Esophagus squamous epithelium (tissue), 5 donors: ENCODE results near the gene PHF12. TPM values are rescaled to one million over a fixed set of nuclear protein-coding genes. Genes with fewer than 3 reads are reported as not detected.

Source experiments
- DNase-seq: peaks from one replicate; lab custom pipeline; 2025; lab: John Stamatoyannopoulos, UW
- H3K27ac ChIP-seq, 4 donors: fragments of 200-600 bp; sonication (generic); one replicate each; pipeline ENCODE4 v1.5.1; 2016 to 2019; ENCODE audit warnings: mild to moderate bottlenecking in 1 of 4
- H3K27me3 ChIP-seq, 4 donors: fragments of 200-600 bp; sonication (generic); 1 replicate in 3 of 4; 2 replicates in 1 of 4; pipeline versions ENCODE4 v1.5.1 to v1.6.0; 2017 to 2021; ENCODE audit warnings: antibody characterized with exemption in 1 of 4
- H3K36me3 ChIP-seq, 3 donors: fragments of 200-600 bp; sonication (generic); one replicate each; pipeline ENCODE4 v1.5.1; 2016 to 2019
- H3K4me1 ChIP-seq, 3 donors: fragments of 200-600 bp; sonication (generic); one replicate each; pipeline ENCODE4 v1.5.1; 2017 to 2019
- H3K4me3 ChIP-seq, 4 donors: fragments of 200-600 bp; sonication (generic); 1 replicate in 3 of 4; 2 replicates in 1 of 4; pipeline ENCODE4 v1.5.1; 2016 to 2019; ENCODE audit warnings: mild to moderate bottlenecking in 2 of 4, moderate library complexity in 1 of 4
- H3K9me3 ChIP-seq, 3 donors: fragments of 200-600 bp; sonication (generic); one replicate each; pipeline ENCODE4 v1.5.1; 2016 to 2019
- POLR2A ChIP-seq, 4 donors: fragments of 450-650 bp; IDR thresholded peaks; one replicate each; pipeline ENCODE4 v1.6.1; 2017; ENCODE audit warnings: antibody characterized with exemption in 4 of 4, mild to moderate bottlenecking in 4 of 4, moderate library complexity in 3 of 4
- WGBS, 2 donors: methylation state at CpG; one replicate each; pipeline ENCODE4 v1.1.5; 2018; 5-methylcytosine and 5-hydroxymethylcytosine counted together
- intact Hi-C: fragments of 100-400 bp; cut with DNase I; formaldehyde crosslinking; loops from one replicate; pipeline ENCODE4 v1.15.0; 2022
- total RNA-seq, 4 donors: library from RNA; depleted of rRNA; stranded (reverse); fragments of >200 nt; gene quantifications; one replicate each; pipeline ENCODE4 v1.1.0, GENCODE V29; 2016
- TF ChIP-seq, protein P1 (sequence below), 6 experiments: fragments of 450-650 bp in 4 of 6; fragments of 200-600 bp in 2 of 6; sonication (generic) in 2 of 6; IDR thresholded peaks; one replicate each; pipeline ENCODE4 v1.5.1; 2016 to 2019; ENCODE audit warnings: antibody characterized with exemption in 6 of 6, mild to moderate bottlenecking in 4 of 6, moderate library complexity in 4 of 6
- donor health status: DM: yes; HTN: yes; CAD: no.

The PHF12 gene
- total RNA-seq, 4 donors from 2014 or later, result 13.0 to 35.6 (median 18.8) TPM

DNA sequence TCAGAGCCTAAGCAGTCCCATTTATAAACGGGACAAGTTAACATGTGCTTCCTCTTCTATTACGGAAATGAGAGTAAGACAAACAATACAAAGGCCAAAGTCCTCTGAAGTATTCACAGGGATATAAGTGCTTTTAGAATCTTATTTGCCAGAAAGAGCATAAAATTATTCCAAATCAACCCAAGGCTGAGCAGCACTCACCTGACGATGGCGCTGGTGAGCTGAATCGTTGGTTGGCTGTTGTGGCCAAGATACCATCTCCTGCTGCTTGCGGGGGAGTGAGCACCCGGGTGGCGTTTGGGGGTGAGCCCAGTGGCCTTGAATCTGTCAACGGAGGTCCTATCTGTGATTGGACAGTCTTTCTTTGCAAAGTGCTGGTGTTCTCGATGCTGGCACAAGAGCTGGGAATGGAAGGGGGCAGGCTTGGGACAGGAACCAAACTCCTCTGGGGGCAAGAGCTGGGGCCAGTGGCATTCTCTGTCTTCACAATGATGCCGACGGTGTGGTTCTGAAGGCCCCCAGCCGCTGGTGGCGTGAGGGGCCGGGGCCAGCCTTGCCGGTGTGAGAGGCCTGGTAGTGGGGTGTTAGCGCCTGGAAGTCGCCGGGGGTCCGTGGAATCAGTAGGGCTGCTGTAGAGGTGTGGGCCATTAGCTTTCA is 38.9 kb downstream of the PHF12 start:
- no peak for DNase-seq
- no peaks in the 10 kb centered on the region for H3K27me3 ChIP-seq
- peak overlapping the region in 1 of 4 donors; percentile 35 for H3K27ac ChIP-seq
- 69 to 77% methylated on average over 10 to 11 of the region's 20 CpGs for whole genome bisulfite sequencing, 2 donors
- H3K4me1 ChIP-seq, result peaks cover 12 to 31% (median 20%) of the 10 kb centered on the region in 3 donors
- no peaks in the 10 kb centered on the region for H3K9me3 ChIP-seq
- no peak overlapping the region for H3K4me3 ChIP-seq
- intact Hi-C loops, result loop anchor here (10.0 kb wide), 1 partner anchor 148 kb away; no protein-coding TSS in a partner anchor
- H3K36me3 ChIP-seq, result peaks cover 34 to 98% (median 69%) of the 10 kb centered on the region in 3 donors
- TF ChIP-seq POLR2A (IDR thresholded peaks at IDR 0.05), result no peak
- TF ChIP-seq, protein P1, sequence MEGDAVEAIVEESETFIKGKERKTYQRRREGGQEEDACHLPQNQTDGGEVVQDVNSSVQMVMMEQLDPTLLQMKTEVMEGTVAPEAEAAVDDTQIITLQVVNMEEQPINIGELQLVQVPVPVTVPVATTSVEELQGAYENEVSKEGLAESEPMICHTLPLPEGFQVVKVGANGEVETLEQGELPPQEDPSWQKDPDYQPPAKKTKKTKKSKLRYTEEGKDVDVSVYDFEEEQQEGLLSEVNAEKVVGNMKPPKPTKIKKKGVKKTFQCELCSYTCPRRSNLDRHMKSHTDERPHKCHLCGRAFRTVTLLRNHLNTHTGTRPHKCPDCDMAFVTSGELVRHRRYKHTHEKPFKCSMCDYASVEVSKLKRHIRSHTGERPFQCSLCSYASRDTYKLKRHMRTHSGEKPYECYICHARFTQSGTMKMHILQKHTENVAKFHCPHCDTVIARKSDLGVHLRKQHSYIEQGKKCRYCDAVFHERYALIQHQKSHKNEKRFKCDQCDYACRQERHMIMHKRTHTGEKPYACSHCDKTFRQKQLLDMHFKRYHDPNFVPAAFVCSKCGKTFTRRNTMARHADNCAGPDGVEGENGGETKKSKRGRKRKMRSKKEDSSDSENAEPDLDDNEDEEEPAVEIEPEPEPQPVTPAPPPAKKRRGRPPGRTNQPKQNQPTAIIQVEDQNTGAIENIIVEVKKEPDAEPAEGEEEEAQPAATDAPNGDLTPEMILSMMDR (IDR thresholded peaks at IDR 0.05), result peak in 2 of 6 experiments; percentile 9 to 13

GRCh38 chr17:28911411-28912045 is 39.8 kb downstream of the PHF12 start:
- no peak for DNase-seq
- no peak overlapping the region for H3K4me3 ChIP-seq
- no peaks in the 10 kb centered on the region for H3K27me3 ChIP-seq
- no peaks in the 10 kb centered on the region for H3K9me3 ChIP-seq
- intact Hi-C loops, result loop anchor here (10.0 kb wide), 1 partner anchor 147 kb away; no protein-coding TSS in a partner anchor
- TF ChIP-seq POLR2A (IDR thresholded peaks at IDR 0.05), result no peak
- TF ChIP-seq, protein P1 (IDR thresholded peaks at IDR 0.05), result no peak
- WGBS, 2 donors, result 92 to 100% methylated on average over 4 to 7 of the region's 13 CpGs
- peaks cover 29 to 98% (median 61%) of the 10 kb centered on the region in 3 donors for H3K36me3 ChIP-seq
- H3K27ac ChIP-seq, result no peak overlapping the region
- H3K4me1 ChIP-seq, result peaks cover 12 to 36% (median 24%) of the 10 kb centered on the region in 3 donors

- Histone ChIP-seq H3K27ac (no peak overlapping the region), H3K4me1 (peaks cover 12 to 34% (median 24%) of the 10 kb centered on the region in 3 donors), H3K27me3 (no peaks in the 10 kb centered on the region), H3K9me3 (no peaks in the 10 kb centered on the region), H3K36me3 (peaks cover 34 to 98% (median 60%) of the 10 kb centered on the region in 3 donors), H3K4me3 (no peak overlapping the region)
- intact Hi-C loops, result loop anchor here (10.0 kb wide), 1 partner anchor 146 kb away; no protein-coding TSS in a partner anchor
- WGBS, 2 donors, result 75 to 100% methylated on average over 1 of the region's 1 CpG
- TF ChIP-seq, protein P1 (IDR thresholded peaks at IDR 0.05), result no peak
- no peak for TF ChIP-seq POLR2A (IDR thresholded peaks at IDR 0.05)
- no peak for DNase-seq
These were observed 40.8 kb downstream of the PHF12 start for GRCh38 chr17:28910534-28910933.

DNA sequence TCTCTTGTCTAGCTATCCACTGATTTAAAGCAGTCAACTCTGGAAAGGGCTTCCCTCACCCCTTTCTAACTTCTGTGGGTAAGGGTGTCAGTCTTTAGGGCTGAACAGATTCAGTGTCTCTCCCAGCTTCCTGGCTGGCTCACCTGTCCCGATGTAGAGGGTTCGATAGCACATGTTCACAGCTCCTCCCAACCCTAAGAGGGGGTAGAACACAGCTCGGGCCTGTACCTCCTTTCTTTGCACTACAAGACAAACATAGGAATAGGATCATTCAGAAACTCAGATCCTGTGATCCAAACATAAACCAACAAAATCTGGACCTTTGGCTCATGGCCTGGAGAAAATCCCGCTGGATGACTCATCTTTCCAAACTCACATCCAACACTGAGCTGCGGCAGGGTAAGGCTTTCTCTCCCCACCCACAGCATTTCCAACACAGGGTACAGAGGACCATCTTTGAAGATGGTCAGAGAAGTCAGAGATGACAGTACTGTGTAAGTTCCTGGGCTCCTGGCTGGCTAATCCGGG is 42.6 kb downstream of the PHF12 start:
- 14 to 27% methylated on average over 5 of the region's 6 CpGs for WGBS, 2 donors
- Histone ChIP-seq H3K27me3 (no peaks in the 10 kb centered on the region), H3K9me3 (no peaks in the 10 kb centered on the region), H3K4me3 (no peak overlapping the region), H3K4me1 (peaks cover 12 to 48% (median 24%) of the 10 kb centered on the region in 3 donors), H3K36me3 (peaks cover 34 to 84% (median 52%) of the 10 kb centered on the region in 3 donors), H3K27ac (peak overlapping the region; percentile 50 to 88 (median 81))
- TF ChIP-seq, protein P1 (IDR thresholded peaks at IDR 0.05), result no peak
- TF ChIP-seq POLR2A (IDR thresholded peaks at IDR 0.05), result no peak
- no peak for DNase-seq
- intact Hi-C loops, result no loop called here
